Activated CD8-positive, alpha-beta memory T cell treated with anti-CD3 and anti-CD28 coated beads for 24 hours (primary cell): ENCODE results near the gene CRYBB2.
A peak's percentile ranks its signal among the peaks of the same experiment; 100 is the strongest.
"Not testable (repeated sequence)": the region's sequence is repeated elsewhere in the genome, so short reads cannot be mapped to it uniquely, and the experiment has no call there.

Source experiments
- DNase-seq: peaks from one replicate; pipeline ENCODE4 v3.0.0-alpha.2; 2020

Gene CRYBB2, protein sequence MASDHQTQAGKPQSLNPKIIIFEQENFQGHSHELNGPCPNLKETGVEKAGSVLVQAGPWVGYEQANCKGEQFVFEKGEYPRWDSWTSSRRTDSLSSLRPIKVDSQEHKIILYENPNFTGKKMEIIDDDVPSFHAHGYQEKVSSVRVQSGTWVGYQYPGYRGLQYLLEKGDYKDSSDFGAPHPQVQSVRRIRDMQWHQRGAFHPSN

DNA sequence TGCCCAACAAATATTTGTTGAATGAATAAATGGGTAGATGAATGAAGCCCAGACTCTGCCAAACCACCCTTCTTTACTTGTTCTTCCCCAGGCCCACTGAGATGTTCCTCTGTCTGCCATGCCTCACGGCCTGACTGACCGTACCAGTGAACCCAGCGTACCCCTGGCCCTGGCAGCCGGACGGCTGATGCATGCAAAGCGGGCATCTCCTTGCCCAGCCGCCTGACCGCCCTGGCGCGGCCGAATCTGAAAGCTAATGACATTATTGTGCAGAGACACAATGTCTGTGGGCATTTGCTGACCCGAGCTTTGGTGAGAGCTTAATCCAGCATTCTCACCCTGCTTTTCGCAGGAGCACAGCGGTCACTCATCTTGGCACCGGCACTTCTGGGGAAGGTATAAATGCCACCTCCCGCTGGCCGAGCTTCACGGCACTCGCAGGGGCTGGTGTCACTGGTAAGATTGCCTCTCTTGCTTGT, at the start of gene CRYBB2:
CRYBB2 (plus strand) TSS at position 429 of the 479 bp plus-strand sequence. CDS start 1,791 bp downstream, outside the sequence.
- DNase-seq: no peak

DNA sequence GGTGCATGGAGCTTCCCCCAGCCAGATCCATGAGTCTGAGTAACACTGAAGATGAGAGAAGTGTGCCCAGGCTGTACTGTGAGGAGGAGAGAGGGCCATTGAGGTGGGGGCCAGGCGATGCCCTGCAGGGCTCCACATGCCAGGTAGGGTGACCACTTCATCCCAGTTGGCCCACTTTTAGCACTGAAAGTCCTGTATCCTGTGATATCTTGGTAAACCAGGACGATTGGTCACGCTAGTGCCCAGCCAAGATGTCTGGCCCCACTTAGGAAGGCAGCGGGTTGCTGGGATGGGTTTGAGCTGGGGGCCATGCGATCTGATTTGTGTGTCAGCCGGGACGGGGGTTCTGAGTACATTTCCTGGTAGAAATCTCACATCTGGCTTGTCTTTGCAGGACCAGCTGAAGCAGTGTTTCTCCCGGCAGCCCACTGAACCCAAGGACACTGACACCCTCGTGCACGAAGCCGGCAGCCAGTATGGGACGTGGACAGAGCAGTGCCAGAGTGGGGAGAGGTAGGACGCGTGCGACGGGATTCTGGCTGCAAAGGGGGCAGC, 48.9 kb upstream of the CRYBB2 start:
- DNase-seq: no peak

DNA sequence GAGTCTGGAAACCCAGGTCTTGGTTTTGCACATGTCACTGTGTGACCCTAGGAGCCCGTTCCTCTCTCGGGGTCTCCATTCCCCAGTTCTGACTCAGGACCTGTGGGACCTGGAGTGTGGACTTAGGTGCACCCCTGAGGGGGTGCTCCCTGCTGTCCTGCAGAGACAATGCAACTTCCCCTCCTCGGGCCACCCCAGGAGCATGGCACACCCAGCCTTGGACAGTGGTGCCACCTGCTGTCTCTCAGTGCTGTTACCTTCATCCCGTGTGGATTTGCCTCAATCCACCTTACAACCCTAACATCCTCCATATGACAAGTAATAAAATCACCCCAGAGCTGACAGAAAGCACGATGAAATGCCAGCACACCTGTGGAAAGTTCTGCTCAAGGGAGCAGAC, 47.3 kb upstream of the CRYBB2 start:
- DNase-seq: peak; percentile 69

DNA sequence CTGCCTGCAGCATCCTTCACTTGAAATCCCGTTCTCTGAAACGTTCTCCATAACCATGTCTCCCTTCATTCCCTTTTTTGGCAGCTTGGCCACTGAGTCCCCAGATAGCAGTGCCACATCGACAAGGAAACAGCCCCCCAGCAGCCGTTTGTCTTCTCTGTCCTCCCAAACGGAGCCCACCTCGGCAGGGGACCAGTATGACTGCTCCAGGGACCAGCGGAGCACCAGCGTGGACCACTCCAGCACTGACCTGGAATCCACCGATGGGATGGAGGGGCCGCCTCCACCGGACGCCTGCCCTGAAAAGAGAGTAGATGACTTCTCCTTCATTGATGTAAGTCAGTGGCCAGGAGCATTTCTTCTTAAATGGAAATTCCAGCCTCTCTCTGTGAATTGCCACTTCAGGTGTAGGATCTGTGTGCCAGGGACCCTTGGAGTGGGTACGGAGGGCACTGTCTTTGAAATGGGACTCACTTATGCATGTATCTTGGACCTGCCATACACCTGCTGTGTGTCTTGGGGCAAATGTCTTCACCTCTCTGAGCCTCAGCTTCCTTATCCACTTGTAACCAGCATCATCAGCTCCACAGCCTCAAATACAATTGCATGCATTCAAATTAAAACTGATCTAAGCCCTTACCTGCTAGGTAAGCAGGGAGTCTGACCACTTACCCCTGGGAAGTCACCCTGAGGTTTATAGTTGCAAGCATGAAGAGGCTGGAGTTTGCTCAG, 45.1 kb upstream of the CRYBB2 start:
- no peak for DNase-seq

DNA sequence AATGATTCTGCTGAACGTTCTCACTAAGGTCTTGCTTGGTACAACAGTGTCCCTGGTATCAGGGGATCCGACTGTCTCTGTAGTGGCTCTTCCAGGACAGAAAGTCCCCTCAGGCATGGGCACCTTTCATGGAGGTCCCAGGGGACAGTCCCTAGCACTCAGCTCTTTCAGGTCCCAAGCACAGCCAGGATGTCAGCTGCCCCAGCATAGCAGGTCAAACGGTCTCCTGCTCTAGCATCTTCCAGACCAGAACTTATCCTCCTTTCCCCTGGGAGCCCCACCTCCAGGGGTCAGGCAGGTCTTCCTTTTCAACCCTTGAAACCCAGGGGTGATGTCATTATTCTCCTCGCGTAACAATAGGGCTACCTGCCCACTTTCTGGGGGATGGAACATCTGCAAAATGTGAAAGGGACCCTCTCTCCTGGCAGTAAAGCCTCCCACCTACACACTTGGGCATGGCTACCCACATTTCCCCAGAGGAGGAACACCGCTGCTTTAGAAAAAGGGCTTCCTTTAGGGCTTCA, 44.5 kb upstream of the CRYBB2 start:
- DNase-seq: no peak

DNA sequence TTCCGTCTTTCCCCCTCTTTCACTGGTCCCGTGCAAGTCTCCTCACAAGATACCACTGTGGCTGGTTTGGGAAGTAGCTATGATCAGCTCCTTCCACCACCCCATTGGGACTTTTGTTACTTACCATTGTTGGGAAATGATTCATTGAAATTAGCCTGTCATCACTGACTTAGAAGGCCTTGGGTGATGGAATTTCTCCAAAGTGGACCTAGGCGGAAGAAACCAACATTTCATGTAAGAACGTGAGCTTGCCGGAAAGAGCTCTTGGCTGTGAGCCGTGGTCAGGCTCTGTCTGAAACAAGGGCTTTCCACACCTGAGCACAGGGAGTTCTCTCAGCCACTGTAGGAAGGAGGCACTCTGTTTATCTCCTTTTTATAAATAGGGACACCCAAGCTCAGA, 43.3 kb upstream of the CRYBB2 start:
- DNase-seq: no peak

DNA sequence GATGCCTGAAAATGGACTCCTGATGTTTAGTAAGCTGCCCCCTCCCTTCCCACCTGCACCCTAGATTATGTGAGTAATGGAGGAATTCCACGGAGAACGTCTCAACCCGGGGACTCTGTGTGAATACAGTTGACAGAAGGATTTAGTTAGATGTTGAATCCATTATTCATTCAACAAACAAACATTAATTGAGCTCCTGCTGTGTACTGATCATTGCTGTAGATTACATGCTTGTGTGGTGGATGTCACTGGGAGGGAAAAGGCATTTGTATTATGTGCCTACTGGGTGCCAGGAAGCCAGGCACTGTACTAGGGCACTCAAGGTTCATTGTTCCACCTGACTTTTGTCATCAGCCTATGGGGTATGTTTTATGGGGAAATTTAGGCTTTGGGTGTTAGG, 42.6 kb upstream of the CRYBB2 start:
- no peak for DNase-seq

DNA sequence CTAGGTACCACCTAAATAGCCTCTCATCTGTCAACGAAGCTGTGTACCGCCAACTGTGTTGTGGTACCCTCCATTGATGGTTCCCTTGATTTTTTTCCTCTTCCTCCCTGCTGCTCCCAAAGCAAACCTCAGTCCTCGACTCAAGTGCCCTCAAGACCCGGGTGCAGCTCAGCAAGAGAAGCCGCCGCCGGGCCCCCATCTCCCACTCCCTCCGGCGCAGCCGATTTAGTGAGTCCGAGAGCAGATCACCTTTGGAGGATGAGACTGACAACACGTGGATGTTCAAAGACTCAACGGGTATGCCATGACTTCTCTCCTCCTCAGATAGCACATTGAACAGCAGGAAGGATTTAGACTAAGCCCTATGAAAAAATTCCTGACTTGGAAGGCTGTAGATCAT, 42.2 kb upstream of the CRYBB2 start:
- DNase-seq: no peak

DNA sequence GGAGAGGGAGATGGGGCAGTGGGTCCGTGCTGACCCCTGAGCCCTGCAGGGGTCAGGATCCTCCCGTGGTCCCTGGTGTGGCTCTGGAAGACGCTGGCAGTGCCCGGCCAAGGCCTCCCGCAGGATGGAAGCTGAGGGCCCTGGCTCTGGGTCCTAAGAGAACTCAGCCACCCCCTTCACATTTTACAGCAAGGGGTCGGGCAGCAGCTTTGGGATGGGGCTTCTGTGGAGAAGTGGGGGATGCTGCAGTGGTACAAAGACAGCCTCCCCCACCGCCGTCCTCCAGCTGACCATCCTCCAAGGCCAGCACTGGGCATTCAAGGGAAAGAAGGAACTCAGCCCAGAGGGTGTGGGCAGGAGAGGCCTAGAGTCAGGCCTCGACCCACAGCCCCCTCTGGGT, 41.5 kb upstream of the CRYBB2 start:
- DNase-seq: no peak

DNA sequence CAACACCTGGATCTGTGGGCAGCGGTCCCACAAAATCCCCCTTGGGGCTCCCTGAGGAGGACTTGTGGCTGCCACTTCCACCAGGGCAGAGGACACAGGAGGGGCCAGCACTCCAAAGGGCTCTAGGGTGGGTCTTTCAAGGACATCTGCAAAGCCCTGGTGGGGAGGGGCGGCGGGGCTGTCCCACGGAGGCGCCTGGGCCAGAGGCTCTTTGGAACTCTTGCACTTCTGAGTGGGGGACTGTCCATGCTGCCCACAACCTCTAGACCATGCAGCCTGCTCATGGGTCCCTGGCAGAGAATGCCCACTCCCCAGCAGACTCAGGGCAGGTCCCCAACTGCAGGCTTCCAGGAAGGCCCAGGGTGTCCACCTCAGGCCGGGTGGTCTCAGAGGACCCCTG, 41.1 kb upstream of the CRYBB2 start:
- DNase-seq: peak; percentile 67

DNA sequence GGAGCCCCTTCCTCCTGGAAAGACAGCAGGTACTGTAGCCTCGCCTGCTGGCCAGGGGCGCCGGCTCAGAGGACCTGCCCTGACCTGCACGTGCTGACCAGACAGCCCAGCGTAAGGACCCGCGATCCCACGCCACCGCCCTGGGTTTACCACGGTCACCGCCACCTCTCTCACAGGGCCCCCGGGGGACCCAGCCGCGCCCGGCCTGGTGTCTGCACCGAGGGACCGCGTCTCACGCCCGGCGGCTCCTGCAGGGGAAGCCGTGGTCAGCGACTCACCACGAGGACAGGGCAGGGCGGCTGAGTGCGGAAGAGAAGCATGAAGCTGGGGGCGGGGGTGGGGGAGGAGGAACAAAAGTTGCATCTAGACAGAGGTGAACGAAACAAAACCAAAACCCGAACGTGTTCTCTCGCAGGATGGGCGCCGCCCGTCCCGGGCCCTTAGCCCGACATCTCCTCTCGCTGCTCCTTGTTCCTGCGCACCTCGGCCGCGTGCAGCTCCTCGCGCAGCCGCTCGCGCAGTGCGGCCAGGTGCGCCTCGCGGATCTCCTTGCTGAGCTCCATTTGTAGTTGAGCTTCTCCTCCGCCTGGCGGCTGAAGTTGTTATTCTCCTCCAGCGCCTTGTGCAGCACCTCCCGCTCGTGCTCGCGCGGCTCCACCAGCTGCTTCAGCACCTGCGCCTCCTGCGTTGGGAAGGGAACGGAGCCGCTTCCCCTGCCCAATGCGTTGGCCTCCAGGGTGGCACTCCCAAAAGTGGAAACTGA, 40.4 kb upstream of the CRYBB2 start:
- DNase-seq: not testable (repeated sequence)

DNA sequence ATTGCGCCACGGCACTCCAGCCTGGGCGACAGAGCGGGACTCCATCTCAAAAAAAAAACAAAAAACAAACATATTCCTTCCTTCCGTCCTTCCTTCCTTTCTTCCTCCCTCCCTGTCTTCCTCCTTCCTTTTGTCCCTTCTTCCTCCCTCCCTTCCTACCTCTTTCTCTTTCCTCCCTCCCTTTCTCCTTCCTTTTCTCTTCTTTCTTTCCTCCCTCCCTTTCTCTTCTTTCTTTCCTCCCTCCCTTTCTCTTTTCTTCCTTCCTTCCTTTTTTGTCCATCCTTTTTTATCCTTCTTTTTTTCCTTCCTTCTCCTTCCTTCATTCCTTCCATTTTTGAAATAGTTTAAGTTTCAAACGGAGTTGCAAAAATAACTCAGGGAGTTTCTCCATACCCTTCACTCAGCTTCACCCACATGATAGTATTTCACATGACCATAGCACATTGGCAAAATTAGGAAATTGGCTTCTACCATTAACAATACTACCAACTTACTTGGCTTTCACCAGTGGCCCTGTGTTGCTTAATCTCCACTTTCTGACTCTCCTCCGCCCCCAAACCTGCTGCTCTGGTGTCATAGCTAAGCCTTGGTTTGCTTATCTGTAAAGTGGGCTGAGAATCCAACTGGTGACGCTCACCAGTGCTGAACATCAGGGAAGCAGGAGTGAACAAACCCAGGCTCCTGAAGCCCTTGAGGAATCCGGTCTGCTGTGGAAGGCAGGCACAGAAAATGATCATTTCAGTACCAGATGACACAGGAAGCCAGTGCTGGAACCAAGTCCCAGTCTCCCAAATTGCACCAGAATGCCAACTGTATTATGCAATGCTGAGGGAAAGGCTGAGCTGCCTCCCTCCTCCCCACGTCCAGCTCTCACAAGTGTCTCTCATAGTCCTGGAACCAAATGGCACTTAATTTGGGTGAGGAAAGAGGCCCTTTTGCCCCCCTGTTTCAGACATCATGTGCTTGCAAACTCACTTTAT, 37.0 kb upstream of the CRYBB2 start:
- no peak for DNase-seq

DNA sequence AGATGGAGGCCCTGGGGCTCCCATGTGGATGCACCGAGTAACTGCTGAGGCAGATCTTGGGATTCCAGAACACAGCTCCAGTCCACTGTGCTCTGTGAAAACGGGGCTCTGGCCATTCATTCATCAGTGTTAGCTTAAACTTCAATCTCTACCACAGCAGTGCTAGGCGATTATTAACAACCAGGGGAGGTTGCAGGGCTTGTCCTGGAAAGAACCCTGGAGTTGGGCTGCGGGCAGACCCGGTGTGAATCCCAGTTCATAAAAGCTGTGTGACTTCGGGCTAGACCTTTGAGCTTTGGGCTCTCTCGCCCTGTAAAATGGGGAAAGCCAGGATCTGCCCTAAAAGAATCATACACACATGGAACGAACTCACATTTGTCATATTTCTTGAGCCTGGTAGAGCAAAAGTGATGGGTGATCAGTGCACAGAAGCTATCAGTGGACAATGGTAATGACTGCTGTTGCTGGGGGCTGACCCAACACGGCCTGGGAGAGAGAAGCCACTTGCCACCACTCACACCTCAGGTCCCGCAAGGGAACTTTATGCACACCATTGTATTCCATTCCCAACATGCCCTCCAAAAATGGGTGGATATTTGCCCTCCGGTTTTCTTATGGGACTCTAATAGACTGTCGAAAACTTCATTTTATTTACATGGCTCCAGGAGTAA, 35.4 kb upstream of the CRYBB2 start:
- no peak for DNase-seq

DNA sequence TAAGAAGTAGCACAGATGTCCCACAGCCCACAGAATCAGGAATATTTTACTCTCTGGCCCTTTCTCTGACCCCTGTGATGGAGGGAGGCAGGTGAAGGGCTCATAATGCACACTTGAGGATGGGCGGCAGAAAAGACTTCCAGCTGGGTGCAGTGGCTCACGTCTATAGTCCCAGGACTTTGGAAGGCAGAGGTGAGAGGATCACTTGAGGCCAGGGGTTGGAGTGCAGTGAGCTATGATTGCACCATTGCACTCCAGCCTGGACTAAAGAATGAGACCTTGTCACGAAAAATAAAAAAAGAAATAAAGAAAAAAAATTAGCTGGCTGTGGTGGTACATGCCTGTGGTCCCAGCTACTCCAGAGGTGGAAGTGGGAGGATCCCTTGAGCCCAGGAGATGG, 33.3 kb upstream of the CRYBB2 start:
- no peak for DNase-seq

DNA sequence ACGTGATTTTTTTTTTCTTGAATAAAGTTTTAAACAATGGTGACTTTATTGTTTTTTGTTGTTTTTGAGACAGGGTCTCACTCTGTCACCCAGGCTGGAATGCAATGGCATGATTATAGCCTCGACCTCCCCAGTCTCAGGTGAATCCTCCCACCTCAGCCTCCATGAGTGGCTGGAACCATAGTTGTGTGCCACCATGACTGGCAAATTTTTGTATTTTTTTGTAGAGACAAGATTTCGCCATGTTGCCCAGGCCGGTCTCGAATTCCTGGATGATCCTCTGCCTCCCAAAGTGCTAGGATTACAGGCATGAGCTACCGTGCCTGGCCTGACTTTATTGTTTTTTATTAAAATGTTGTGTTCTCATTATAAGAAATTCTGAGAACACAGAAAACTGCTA, 32.0 kb upstream of the CRYBB2 start:
- no peak for DNase-seq

DNA sequence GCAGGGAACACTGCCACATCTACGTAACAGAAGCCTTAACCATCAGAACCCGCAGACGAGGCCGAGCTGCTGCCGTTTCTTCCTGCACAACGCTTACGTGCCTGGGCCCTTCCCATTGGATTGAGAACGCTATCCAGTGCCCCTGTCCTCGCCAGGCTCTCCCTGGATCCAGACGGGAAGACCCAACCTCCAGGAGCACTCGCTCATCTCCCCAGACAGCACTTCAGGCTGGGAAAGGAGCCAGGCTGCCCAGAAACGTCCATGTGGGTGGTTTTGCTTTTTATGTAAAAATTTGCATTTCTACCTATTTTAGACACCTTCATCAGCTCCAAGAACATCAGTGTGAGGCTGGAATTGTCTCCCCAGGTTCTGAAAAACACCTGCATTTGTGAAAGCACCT, 27.0 kb upstream of the CRYBB2 start:
- no peak for DNase-seq

DNA sequence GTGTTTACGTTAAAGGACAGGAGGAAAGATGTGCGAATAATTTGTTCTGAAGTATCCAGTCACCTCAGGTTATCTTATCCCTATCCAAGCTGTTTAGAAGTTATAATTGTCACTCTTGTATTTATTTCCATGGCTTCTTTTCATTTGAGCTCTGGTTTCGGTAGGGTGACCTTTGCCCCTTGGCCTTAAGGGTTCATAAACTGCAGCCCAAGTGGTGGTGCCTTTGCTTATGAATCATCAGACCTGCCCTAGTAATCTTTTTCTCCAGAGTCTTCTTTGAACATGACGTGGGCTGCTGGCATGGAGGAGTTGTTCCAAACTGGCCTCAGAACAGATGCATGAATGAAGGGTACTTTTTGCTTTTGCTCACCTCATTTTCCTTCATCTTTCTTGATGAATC, 26.3 kb upstream of the CRYBB2 start:
- no peak for DNase-seq

DNA sequence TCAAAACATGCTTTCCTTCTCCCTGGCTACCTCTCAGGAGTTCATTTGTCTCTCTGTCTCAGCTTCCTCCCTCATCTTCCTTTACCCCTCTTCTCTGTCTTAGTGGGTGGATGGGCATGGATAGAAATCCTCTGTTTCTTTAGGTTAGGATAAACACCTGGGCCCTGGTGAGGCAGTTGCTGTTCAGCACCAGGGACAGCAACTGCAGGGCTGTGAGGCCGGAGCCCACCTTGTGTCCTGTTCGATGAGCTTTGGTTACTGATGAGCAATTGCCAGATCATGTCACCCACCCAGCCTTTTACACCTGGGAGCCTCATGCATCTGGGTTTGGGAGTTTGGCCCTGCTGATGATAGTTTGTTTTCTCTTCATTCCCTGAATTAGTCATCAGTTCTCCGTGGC, 25.9 kb upstream of the CRYBB2 start:
- no peak for DNase-seq

DNA sequence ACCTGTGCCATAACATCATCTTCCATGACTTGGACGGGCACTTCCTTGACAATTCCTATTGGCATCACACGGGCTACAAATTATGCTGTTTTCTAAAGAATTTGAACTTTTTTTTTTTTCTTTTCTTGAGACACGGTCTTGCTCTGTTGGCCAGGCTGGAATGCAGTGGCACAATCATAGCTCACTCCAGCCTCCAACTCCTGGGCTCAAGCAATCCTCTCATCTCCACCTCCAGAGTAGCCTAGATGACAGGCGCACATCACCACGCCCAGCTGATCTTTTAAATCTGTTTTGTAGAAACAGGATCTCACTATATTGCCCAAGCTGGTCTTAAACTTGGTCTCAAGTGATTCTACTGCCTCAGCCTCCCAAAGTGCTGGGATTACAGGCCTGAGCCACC, 23.1 kb upstream of the CRYBB2 start:
- DNase-seq: no peak

DNA sequence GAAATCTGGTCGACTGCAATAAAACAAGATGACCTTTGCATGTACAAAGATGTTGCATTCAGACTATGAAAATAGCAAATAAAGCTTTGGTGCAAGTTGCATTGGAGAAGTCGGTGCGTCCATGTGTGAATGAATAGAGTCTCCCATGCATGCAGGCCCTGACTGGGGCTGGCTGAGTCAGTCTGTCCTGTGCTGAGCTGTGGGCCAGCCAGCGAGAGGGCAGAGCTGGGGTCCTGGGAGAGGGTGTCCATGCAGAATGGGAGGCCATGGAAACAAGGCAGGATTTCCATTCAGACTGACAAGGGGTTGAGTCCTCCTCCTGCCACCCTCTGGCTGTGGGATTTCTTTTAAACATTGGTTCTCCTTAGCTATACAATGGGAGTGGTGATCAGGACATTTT, 22.1 kb upstream of the CRYBB2 start:
- no peak for DNase-seq

DNA sequence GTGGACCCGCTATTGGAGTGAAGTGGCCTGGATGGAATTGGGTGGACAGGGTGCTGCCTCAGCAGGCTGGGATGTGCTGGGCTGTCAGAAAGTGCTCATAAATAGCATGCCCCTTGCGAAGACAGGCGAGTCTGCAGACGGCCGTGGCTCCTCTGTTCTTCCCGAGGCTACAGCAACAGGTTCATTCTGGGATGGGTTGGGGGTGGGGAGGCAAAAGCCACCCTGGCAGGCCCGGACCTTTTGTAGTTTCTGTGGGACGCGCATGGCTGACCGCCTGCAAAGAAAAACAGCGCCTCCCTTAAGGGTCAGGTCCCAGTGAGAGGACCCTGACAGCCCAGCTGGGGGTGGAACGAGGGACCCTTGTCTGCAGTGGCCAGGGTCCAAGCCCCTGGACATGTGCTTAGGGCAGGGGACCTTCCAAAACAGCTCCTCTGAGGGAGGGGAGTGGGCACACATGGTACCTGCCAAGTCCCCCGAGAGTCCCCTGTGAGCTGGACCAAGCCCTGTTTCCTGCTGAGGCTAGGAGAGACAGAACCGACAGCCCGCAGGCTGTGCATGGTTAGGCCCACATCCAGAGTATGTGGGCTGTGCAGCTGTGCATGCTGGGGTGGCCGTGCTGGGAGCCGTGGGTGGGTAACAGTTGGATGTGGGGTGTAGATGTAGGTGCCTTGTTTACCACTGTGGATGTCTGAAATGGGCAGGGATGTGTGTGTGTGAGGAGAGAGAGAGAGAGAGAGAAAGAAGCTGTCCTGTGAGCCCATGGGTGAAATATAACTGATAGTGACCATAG, 19.5 kb upstream of the CRYBB2 start, which contains the start of gene CRYBB3:
CRYBB3 (plus strand) TSS at position 128 of the 790 bp plus-strand sequence. CDS start 1,539 bp downstream, outside the sequence.
- DNase-seq: no peak
